Lower leg skin (tissue), 3 donors: ENCODE data around the gene PACC1.

ENCODE experiments used
- POLR2A ChIP-seq, 2 donors: fragments of 450-650 bp; IDR thresholded peaks; one replicate each; pipeline ENCODE4 v1.6.1; 2016 to 2017; ENCODE audit warnings: antibody characterized with exemption in 2 of 2, mild to moderate bottlenecking in 1 of 2, moderate library complexity in 1 of 2
- TF ChIP-seq, protein P1 (sequence below), 3 donors: fragments of 450-650 bp; IDR thresholded peaks; one replicate each; pipeline ENCODE4 v1.5.1; 2016; ENCODE audit warnings: antibody characterized with exemption in 3 of 3, mild to moderate bottlenecking in 3 of 3, moderate library complexity in 2 of 3

- TF ChIP-seq, protein P1, sequence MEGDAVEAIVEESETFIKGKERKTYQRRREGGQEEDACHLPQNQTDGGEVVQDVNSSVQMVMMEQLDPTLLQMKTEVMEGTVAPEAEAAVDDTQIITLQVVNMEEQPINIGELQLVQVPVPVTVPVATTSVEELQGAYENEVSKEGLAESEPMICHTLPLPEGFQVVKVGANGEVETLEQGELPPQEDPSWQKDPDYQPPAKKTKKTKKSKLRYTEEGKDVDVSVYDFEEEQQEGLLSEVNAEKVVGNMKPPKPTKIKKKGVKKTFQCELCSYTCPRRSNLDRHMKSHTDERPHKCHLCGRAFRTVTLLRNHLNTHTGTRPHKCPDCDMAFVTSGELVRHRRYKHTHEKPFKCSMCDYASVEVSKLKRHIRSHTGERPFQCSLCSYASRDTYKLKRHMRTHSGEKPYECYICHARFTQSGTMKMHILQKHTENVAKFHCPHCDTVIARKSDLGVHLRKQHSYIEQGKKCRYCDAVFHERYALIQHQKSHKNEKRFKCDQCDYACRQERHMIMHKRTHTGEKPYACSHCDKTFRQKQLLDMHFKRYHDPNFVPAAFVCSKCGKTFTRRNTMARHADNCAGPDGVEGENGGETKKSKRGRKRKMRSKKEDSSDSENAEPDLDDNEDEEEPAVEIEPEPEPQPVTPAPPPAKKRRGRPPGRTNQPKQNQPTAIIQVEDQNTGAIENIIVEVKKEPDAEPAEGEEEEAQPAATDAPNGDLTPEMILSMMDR (IDR thresholded peaks at IDR 0.05), result no peak
- no peak for TF ChIP-seq POLR2A (IDR thresholded peaks at IDR 0.05)
Measured at GRCh38 chr1:212346601-212347000, 68.1 kb downstream of the PACC1 start.
